Kidney tubule cell (primary cell): Measurements from ENCODE around the gene STX11.
A peak's percentile ranks its signal among the peaks of the same experiment; 100 is the strongest.

Source experiments
- DNase-seq: peaks from one replicate; pipeline ENCODE4 v3.0.0-alpha.2; 2018; ENCODE audit warnings: low spot score

STX11 gene

GRCh38 chr6:144143106-144143505 lies 7.2 kb upstream of the STX11 start:
- DNase-seq = no peak

- DNase-seq = no peak
These were observed 6.4 kb upstream of the STX11 start for GRCh38 chr6:144143878-144144277.

GRCh38 chr6:144144996-144145395 lies 5.3 kb upstream of the STX11 start:
- no peak for DNase-seq

GRCh38 chr6:144145541-144145940 lies 4.8 kb upstream of the STX11 start:
- DNase-seq = peak; percentile 59

- no peak for DNase-seq
These were observed 1.4 kb upstream of the STX11 start for GRCh38 chr6:144148886-144149285.

GRCh38 chr6:144149558-144149893 lies 791 bp upstream of the STX11 start:
- no peak for DNase-seq

GRCh38 chr6:144150710-144151657 lies 667 bp downstream of the STX11 start:
- DNase-seq = peak; percentile 35

GRCh38 chr6:144152334-144152900 lies 2.1 kb downstream of the STX11 start:
- no peak for DNase-seq

- DNase-seq = no peak
These were observed 2.9 kb downstream of the STX11 start for GRCh38 chr6:144153260-144153659.

- DNase-seq = no peak
These were observed 3.7 kb downstream of the STX11 start for GRCh38 chr6:144153971-144154370.

- no peak for DNase-seq
These were observed 5.2 kb downstream of the STX11 start for GRCh38 chr6:144155529-144155928.

- no peak for DNase-seq
These were observed 6.0 kb downstream of the STX11 start for GRCh38 chr6:144156338-144156737.

GRCh38 chr6:144156991-144157390 lies 6.7 kb downstream of the STX11 start:
- no peak for DNase-seq

- peak; percentile 82 for DNase-seq
These were observed 7.8 kb downstream of the STX11 start for GRCh38 chr6:144158133-144158532.

- DNase-seq = no peak
These were observed 8.9 kb downstream of the STX11 start for GRCh38 chr6:144159223-144159622.

- no peak for DNase-seq
These were observed 9.4 kb downstream of the STX11 start for GRCh38 chr6:144159742-144160141.

- DNase-seq = no peak
These were observed 10.2 kb downstream of the STX11 start for GRCh38 chr6:144160431-144161005.

GRCh38 chr6:144161975-144162374 lies 11.7 kb downstream of the STX11 start:
- DNase-seq = no peak

- DNase-seq = no peak
These were observed 12.7 kb downstream of the STX11 start for GRCh38 chr6:144162977-144163376.

- DNase-seq = no peak
These were observed 15.5 kb downstream of the STX11 start for GRCh38 chr6:144165784-144166183.

- no peak for DNase-seq
These were observed 19.7 kb downstream of the STX11 start for GRCh38 chr6:144170044-144170443.

GRCh38 chr6:144171406-144171805 lies 21.1 kb downstream of the STX11 start:
- DNase-seq = no peak

- no peak for DNase-seq
These were observed 23.7 kb downstream of the STX11 start for GRCh38 chr6:144174006-144174405.
